Anterior cingulate cortex (tissue), 58 donors: Measurements from ENCODE around the gene PRSS38.
"Not testable (repeated sequence)": the region's sequence is repeated elsewhere in the genome, so short reads cannot be mapped to it uniquely, and the experiment has no call there.

Experiments used
- DNase-seq, 58 donors: peaks; one replicate each; lab custom pipeline; 2025; lab: John Stamatoyannopoulos, UW

Gene PRSS38

DNA sequence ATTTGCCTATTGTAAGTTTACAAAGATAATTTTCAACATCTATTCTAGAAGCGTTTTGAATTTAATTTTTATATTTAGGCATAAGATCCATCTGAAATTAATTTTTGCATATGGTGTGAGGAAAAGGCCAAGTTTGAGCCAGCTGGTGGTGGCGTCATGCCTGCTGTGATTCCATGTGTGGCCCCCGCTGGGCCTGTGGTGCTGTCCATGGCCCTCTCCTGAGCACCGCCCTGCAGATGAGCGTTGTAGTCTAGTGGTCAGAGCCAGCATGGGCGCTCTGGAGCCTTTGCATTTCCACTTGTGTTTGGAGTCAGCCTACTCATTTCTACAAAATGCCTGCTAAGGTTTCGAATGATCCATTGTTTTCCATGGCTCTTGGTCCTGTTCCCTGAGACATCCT is 22.7 kb downstream of the PRSS38 start:
- DNase-seq: no peak

DNA sequence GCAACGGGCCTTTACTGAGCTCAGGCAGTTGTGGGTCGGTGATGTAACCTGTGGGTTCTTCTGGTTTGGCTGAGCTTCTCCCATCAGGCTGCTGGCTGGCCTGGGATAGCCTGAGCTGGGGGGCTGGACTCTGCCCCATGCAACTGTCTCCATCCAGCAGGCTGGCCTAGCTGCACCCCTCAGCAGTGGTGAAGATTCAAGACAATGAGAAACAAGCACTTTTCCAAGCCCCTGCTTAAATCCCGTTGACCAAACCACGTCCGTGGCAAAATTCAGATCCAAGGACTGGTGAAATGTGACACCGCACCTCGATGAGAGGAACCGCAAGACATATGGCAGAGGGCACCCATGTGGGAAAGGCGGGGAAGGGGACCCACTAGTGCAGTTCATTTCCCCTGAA is 25.6 kb downstream of the PRSS38 start:
- DNase-seq: no peak

DNA sequence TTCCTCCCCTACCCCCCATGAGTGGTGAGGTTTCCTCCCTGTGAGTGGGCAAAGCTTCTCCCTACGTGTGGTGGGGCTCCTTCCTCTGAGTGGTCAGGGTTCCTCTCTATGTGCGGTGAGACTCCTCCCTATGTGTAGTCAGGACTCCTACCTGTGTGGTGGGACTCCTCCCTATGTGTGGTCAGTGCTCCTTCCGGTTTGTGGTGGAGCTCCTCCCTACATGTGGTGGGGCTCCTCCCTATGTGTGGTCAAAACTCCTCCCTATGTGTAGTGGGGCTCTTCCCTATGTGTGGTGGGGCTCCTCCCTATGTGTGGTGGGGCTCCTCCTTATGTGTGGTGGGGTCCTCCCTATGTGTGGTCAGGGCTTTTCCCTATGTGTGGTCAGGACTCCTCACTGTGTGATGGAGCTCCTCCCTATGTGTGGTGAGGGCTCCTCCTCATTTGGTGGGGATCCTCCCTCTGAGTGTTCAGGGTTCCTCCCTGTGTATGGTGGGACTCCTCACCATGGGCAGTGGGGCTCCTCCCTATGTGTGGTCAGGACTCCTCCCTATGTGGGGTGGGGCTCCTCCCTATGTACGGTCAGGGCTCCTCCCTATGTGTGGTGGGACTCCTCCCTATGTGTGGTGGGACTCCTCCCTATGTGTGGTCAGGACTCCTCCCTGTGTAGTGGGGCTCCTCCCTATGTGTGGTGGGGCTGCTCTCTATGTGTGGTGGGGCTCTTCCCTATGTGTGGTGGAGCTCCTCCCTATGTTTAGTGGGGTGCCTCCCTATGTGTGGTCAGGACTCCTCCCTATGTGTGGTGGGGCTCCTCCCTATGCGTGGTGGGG is 29.1 kb downstream of the PRSS38 start:
- no peak for DNase-seq

DNA sequence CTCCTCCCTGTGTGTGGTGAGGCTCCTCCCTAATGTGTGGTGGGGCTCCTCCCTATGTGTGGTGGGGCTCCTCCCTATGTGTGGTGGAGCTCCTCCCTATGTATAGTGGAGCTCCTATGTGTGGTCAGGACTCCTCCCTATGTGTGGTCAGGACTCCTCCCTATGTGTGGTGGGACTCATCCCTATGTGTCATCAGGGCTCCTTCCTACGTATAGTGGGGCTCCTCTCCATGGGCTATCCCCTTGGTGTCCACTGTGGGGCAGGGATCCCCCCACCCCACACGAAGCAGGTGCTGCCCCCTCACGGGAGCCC is 29.6 kb downstream of the PRSS38 start:
- DNase-seq: no peak

GRCh38 chr1:227845519-227845918 is 30.0 kb downstream of the PRSS38 start:
- DNase-seq: no peak

GRCh38 chr1:227846265-227846858 is 30.9 kb downstream of the PRSS38 start:
- DNase-seq: no peak

DNA sequence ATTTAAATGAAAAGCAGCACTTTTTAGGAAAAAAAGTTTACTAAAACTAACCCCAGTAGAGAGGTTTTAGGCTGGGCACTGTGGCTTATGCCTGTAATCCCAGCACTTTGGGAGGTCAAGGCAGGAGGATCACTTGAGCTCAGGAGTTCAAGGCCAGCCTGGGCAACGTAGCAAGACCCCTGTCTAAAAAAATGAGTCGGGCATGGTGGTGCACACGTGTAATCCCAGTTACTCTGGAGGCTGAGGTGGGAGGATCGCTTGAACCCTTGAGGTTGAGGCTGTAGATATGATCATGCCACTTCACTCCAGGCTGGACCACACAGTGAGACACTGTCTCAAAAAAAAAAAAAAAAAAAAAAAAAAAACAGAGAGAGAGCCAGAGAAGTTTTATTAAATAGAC is 31.6 kb downstream of the PRSS38 start:
- DNase-seq: not testable (repeated sequence)

- DNase-seq: no peak
Measured at GRCh38 chr1:227848430-227848932, 33.0 kb downstream of the PRSS38 start.

DNA sequence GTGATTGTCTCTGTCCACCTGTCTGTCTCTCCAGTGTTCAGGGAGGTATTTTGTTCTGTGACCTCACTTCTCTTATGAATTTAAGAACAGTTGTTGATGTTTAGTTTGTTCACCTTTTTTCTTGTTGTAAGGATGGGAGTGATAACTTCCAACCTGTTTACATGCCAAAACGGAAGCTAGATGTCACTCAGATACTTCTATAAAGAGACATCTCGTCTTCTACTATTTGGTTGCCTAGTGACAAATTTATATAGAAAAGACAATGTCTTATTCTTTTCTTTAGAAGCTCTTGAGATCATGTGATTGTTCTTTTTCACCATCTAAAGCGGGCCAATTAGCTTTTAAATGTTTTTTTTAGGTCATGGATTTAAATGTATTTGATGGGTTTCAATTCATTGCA is 33.8 kb downstream of the PRSS38 start:
- no peak for DNase-seq

GRCh38 chr1:227854189-227854588 is 38.7 kb downstream of the PRSS38 start:
- DNase-seq: no peak

DNA sequence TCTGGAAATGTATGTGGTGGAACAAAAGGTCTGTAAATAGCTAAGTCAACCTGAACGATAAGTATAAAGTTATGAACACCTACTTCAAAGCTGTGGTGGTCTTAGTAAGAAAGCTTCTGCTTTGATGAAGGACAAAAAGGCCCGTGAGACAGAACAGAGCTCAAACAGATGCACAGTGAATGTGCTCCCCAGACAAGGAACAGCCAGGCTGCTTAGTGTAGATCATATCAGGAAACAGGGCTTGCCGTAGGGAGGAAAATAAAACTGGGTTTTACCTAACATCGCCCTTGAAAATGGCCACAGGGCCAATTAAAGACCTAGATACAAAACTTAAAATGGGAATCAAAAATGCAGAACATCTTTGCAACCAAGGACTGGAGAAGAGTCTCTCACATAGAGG is 40.2 kb downstream of the PRSS38 start:
- DNase-seq: no peak

DNA sequence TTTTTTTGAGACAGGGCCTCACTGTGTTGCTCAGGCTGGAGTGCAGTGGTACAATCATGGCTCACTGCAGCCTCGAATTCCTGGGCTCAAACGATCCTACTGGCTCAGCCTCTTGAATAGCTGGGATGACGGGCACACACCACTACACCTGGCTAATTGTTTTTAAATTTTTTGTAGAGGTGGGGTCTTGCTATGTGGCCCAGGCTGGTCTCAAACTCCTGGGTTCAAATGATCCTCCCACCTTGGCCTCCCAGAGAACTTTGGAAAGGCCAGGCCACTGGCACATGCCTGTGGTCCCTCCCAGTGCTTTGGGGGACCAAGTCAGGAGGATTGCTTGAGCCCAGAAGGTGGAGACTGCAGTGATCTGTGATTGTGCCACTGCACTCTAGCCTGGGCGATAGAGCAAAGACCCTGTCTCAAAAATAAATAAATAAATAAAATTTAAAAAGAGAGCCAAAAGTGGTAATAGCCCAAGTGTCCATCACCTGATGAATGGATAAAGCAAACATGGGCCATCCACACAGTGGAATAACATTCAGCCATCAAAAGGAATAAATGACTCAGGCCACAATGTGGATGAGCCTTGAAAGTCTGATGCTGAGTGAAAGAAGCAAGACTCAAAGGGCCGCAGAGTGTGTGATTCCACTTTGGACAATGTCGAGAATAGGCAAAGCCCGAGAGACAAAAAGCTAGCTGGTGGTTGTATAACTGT is 40.8 kb downstream of the PRSS38 start:
- no peak for DNase-seq

- DNase-seq: no peak
Measured at GRCh38 chr1:227864882-227865281, 49.4 kb downstream of the PRSS38 start.

GRCh38 chr1:227869279-227869842 is 53.9 kb downstream of the PRSS38 start:
- DNase-seq: no peak

DNA sequence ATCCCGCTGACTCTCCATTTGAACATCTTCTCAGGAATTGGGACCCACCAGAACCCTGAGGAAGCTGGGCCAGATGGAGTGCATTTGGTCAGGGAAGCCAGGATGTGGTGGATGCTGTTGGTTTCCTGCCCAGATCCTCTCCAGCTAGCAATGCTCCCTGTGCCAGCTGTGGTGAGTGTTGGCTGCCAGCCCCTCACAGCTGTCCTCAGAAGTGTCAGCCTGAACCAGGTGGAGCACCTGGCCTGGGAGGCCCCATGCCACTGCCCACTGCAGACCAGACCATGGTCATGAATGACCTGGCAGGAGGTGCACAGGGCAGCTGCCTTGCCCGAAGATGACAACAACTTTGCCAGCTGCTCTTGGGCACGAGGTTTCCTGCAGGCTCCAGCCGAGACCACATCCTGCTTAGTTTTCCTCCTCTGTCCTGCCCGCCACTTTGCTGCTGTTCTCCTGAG is 54.4 kb downstream of the PRSS38 start:
- no peak for DNase-seq

- no peak for DNase-seq
Measured at GRCh38 chr1:227870366-227870765, 54.9 kb downstream of the PRSS38 start.

- DNase-seq: not testable (repeated sequence)
Measured at GRCh38 chr1:227871892-227872291, 56.4 kb downstream of the PRSS38 start.

- not testable (repeated sequence) for DNase-seq
Measured at GRCh38 chr1:227877810-227878209, 62.3 kb downstream of the PRSS38 start.

GRCh38 chr1:227880342-227880924 is 65.0 kb downstream of the PRSS38 start:
- no peak for DNase-seq

DNA sequence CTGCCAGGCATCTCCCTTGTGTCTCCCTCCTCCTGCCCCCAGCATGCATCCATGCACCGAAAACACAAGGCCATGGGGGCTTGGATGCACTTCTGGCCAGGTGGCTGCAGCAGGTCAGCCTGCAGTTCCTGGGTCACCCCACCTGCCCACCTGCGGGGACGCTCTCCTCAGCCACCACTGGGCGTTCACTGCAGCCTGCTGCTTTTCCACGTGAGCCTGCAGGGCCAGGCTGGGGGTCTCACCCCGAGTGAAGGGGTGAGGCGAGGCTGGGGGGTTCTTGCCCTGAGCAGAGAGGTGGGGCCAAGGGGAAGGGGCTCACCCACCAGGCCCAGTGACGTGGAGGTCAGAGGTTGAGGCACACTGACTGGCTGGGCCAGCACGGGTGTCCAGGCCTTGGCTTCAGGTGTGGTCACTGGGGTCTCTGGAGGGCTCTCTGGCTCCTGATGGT is 67.6 kb downstream of the PRSS38 start:
- DNase-seq: no peak
